SHP77 (cell line): ENCODE data around the gene PITPNM1.

ENCODE experiments used
- DNase-seq, 2 experiments: peaks; one replicate each; lab custom pipeline; 2025; lab: John Stamatoyannopoulos, UW

PITPNM1 gene

DNA sequence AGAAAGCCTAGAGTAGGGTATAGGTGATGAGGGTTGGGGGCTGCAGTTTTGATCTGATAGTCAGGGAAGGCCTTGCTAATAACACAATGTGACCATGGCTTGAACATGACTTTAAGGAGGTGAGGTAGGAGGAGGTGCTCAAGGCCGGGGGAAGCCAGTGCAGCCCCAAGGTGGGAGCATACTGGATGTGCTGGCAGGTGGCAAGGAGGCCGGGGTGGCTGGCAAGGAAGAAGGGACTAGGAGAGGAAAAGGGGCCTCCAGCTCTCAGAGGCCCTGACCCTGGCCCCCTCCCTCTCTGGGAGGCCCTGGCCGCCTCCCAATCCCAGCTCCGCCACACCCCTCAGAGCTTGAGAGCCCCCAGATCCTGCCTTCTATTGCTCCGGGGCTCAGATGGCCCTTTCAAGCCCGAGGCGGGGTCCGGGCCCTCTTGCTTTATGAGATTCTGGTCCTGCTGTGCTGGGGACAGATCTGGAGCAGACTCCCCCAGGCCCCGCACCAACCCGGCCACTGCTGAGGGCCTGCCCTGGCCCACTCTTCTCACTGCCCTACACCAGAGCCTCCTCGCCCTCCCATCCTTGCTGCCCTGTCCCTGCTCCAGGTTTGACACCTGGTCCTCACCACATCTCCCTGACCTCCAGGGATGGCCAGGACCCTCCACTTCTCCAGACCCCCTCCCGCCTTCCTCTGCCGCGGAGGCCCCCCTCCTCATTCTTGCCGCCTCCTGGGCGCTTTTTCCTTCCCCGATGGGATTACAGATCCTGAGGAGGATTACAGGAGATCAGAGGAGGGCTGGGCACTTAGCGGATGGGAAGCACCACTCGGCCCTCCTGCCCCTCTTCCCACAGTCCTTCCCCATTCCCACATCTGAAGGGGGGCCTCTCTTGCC lies 1.8 kb downstream of the PITPNM1 start:
- DNase-seq, result no peak

DNA sequence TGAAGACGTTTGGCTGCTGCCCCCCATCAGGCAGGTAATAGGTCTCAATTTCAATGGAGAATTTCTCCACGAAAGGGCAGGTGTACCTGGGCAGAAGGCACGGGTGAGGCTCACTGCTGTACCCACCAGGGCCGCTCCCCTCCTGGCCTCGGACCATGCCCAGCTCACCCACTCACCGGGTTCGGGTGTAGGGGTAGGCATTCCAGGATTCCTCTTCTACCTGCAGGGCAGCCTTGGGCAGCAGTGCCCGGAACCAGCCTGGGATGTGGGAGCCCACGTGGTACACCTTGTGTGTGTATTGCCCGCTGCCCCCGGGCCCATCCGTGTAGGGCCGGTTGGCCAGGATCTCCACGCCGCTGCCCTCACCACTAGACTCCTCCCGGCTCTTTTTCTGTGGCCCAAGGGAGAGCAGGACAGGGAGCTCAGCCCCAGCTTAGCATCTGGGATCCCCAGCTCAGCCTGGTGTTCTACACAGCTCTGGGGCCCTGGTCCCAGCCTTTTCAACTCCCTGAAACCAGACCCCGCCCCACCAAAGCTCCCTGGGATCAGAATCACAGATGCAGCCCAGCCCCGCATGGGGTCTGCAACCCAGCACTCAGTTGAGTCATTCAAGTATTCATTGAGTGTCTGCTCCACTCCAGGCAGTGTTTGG lies 2.7 kb downstream of the PITPNM1 start:
- DNase-seq, result no peak

GRCh38 chr11:67501854-67502253 lies 3.3 kb downstream of the PITPNM1 start:
- DNase-seq, result no peak

GRCh38 chr11:67500831-67501715 lies 4.1 kb downstream of the PITPNM1 start:
- DNase-seq, result no peak

- DNase-seq, result no peak
Measured at GRCh38 chr11:67500484-67500821, 4.7 kb downstream of the PITPNM1 start.

GRCh38 chr11:67499808-67500483 lies 5.2 kb downstream of the PITPNM1 start:
- DNase-seq, result no peak

- DNase-seq, result no peak
Measured at GRCh38 chr11:67498544-67498972, 6.6 kb downstream of the PITPNM1 start.

DNA sequence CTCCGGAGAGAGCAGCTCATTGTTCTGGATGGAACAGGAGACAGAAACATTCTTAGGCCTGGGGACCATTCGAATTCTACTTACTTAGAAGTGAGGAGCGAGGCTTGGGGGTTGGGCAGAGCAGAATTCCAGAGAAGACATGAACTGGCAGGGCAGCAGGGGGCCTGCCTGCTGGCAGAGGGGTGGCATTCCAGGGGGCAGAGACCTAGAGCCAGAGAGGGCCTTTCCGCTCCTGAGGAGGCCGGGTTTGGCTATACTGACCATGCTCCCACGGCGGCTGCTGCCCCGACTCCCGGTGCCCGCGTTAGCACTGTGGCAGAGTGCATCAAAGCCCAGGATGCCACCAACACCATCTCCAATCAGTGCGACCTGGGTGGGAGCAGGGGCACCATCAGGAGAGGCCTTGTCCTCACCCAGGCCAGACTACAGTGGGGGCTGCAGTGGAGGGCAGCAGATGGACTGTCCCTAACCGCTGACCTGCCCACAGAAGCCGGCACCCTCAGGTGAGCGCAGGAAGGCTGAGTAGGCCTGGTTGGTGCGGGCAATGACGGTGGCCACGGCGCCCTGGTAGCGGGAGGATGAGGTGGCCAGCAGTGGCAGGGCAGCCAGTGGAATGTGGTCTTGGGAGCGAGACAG lies 7.4 kb downstream of the PITPNM1 start:
- DNase-seq, result no peak

GRCh38 chr11:67496113-67496512 lies 9.1 kb downstream of the PITPNM1 start:
- DNase-seq, result no peak

DNA sequence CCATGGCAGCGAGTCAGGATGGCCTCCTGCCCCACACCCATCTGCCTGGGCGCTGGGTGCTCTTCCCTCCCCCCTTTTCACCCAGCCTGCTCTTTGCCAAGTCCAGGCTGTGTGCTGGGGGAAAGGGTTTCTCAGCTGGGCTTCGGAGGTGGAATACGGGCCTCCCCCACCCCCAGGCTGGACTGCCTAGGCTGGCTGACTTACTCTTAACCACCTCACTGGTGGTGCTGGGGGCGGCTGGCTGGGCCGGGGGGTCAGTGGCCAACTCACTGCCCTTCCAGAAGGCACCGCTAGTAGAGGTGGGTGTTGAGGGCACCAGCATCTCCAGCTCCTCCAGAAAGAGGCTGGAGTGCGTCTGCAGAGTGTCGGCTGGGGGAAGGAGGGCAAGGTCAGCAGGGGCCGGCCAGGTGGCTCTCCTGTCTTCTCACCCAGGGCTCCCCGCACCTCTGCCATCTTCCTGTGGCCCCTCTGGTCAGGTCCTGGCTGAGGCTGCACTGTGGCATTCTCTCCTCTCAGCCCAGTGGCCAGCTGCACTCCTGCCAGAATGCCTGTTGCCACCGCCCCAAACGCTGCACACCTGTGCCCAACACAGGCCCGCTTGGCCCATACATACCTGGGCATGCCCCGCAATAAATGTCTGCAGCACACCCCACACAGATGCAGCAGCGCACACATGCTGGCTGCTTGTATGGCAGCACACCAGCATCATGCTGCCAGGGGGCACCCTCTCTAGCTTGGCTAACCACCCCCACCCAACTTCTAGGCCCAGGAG lies 9.7 kb downstream of the PITPNM1 start:
- no peak for DNase-seq

GRCh38 chr11:67494371-67495233 lies 10.6 kb downstream of the PITPNM1 start:
- no peak for DNase-seq

DNA sequence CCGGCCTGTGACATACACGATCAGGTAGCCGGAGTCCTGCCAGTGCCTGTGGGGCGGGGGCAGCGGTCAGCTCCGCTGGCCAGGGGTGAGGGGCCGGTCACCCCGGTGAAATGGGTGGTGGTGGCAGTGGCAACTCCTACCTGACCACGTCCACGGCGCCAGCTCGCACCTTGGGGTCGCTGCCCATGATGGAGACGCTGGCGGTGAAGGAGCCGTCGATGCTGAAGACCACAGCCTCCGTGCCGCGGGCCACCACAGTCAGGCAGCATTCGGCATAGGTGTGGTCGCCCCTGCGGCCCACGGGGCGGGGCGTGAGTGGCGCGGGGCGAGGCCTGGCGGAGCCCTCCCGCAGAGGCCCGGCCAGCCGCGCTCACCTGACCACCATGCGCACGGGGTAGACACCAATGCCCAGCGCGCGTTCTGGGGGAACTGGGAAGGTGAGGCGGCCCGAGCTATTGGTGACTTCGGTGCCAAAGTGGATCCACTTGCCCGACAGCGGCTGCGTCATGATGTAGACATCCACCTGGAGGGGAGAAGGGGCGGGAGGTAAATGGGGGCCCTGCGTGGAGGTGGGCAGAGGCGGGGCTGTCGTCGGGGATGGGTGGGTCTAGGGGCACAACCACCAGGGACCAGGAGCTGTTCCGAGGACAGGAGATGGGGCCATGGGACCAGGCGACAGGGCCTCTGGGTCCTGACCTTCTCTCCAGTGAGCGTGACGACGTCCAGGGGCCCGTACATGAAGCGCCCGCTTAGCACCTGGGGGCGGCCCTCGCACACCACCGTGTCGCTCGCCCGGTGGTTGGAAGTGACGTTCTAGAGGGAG lies 11.4 kb downstream of the PITPNM1 start:
- no peak for DNase-seq

DNA sequence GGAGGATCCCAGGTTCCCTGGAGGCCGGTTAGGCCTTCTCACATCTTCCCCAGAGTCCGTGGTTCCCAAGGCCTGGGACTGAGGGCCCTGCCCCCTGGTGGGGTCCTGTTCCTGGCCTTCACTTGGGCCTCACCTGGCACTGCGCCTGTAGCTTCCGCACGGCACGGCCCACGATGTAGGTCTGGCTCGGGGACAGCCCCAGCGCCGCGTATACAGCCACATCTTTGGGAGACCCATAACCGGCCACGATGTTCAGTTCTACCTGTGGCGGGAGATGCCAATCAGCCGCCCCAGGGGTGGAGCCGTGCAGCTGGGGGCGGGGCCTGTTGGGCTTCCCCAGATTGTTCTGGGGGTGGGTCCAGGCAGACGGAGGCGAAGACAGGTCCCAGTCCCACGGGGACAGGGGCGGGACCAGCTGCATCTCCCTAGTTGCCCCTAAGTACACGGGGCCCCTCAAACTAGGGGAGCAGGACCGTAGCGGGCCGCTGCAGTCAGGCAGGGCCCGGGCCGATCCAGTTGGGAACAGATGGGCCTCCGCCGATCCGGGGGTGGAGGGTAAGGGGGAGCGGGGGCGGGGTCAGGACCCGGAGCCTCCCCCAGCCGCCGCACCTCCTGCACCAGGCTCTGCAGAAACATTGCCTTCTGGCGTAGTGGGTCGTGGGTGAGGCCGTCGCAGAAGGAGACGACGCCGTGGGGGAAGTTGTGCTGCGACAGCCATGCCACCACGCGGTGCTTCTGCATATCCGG lies 12.2 kb downstream of the PITPNM1 start:
- DNase-seq, result no peak

- no peak for DNase-seq
Measured at GRCh38 chr11:67492069-67492727, 13.0 kb downstream of the PITPNM1 start.

- DNase-seq, result no peak
Measured at GRCh38 chr11:67491276-67492068, 13.7 kb downstream of the PITPNM1 start.

DNA sequence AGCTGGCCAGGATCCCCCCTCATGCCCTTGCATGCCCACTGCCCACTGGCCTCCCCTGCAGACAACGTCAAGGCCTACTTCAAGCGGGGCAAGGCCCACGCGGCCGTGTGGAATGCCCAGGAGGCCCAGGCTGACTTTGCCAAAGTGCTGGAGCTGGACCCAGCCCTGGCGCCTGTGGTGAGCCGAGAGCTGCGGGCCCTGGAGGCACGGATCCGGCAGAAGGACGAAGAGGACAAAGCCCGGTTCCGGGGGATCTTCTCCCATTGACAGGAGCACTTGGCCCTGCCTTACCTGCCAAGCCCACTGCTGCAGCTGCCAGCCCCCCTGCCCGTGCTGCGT lies 14.5 kb downstream of the PITPNM1 start:
- no peak for DNase-seq
